Endometrial microvascular endothelial cells (primary cell): ENCODE measurements around the gene ISG20L2. TPM values are rescaled to one million over a fixed set of nuclear protein-coding genes. Genes with fewer than 3 reads are reported as not detected.

Experiments used
- in situ Hi-C: cut with HindIII; loops from 2 replicates; pipeline ENCODE4 v1.10.0; 2017; ENCODE audit warnings: low sequenced_read_pairs, low pct_unique_long_range_greater_than_20kb; ENCODE audit errors: inconsistent ontology term
- total RNA-seq: library from RNA; depleted of rRNA; stranded (reverse); fragments of >200 nt; gene quantifications from one replicate; pipeline ENCODE4 v1.2.3, GENCODE V29; 2015; ENCODE audit errors: inconsistent ontology term

The ISG20L2 gene
- total RNA-seq, 1 donor from 2014 or later = 21.4 TPM

GRCh38 chr1:156743367-156744302 lies 15.1 kb upstream of the ISG20L2 start:
- in situ Hi-C loops = no loop called here

- in situ Hi-C loops = no loop called here
Observed at GRCh38 chr1:156742801-156743200, 14.2 kb upstream of the ISG20L2 start.

- in situ Hi-C loops = no loop called here
Observed at GRCh38 chr1:156742017-156742416, 13.5 kb upstream of the ISG20L2 start.

- in situ Hi-C loops = no loop called here
Observed at GRCh38 chr1:156741481-156741983, 13.0 kb upstream of the ISG20L2 start.

GRCh38 chr1:156740741-156741480 lies 12.3 kb upstream of the ISG20L2 start, which contains the start of gene MRPL24:
TSS of gene MRPL24 (minus strand) at chr1:156741088. CDS start at chr1:156738704, 2,384 bp downstream.
- in situ Hi-C loops = no loop called here

- in situ Hi-C loops = no loop called here
Observed at GRCh38 chr1:156740237-156740740, 11.7 kb upstream of the ISG20L2 start.

- in situ Hi-C loops = no loop called here
Observed at GRCh38 chr1:156738916-156739315, 10.3 kb upstream of the ISG20L2 start.

- in situ Hi-C loops = no loop called here
Observed at GRCh38 chr1:156738407-156738806, 9.8 kb upstream of the ISG20L2 start.

GRCh38 chr1:156733989-156734584 lies 5.5 kb upstream of the ISG20L2 start:
- in situ Hi-C loops = no loop called here

- in situ Hi-C loops = no loop called here
Observed at GRCh38 chr1:156727926-156728598, 504 bp downstream of the ISG20L2 start, which contains the start of gene METTL25B. TSS of gene METTL25B (plus strand) at chr1:156728469. CDS start at chr1:156729105, 636 bp downstream.

GRCh38 chr1:156727492-156727891 lies 1.1 kb downstream of the ISG20L2 start:
- in situ Hi-C loops = no loop called here

GRCh38 chr1:156726549-156727226 lies 1.9 kb downstream of the ISG20L2 start:
- in situ Hi-C loops = no loop called here

GRCh38 chr1:156725683-156726280 lies 2.8 kb downstream of the ISG20L2 start:
- in situ Hi-C loops = no loop called here

- in situ Hi-C loops = no loop called here
Observed at GRCh38 chr1:156721535-156721934, 7.0 kb downstream of the ISG20L2 start.

- in situ Hi-C loops = no loop called here
Observed at GRCh38 chr1:156721131-156721530, 7.4 kb downstream of the ISG20L2 start.

- in situ Hi-C loops = no loop called here
Observed at GRCh38 chr1:156717351-156717750, 11.2 kb downstream of the ISG20L2 start.

GRCh38 chr1:156714830-156715229 lies 13.7 kb downstream of the ISG20L2 start:
- in situ Hi-C loops = no loop called here

GRCh38 chr1:156712626-156713025 lies 15.9 kb downstream of the ISG20L2 start:
- in situ Hi-C loops = no loop called here
